HG03432 (cell line): ENCODE measurements around the gene LRRC4B.

Source experiments
- ATAC-seq: cut with Tn5 transposase; IDR thresholded peaks from one replicate; pipeline ENCODE4 v1.9.1; 2021; ENCODE audit warnings: mild to moderate bottlenecking, moderate library complexity; ENCODE audit not compliant: unreplicated experiment

The LRRC4B gene

DNA sequence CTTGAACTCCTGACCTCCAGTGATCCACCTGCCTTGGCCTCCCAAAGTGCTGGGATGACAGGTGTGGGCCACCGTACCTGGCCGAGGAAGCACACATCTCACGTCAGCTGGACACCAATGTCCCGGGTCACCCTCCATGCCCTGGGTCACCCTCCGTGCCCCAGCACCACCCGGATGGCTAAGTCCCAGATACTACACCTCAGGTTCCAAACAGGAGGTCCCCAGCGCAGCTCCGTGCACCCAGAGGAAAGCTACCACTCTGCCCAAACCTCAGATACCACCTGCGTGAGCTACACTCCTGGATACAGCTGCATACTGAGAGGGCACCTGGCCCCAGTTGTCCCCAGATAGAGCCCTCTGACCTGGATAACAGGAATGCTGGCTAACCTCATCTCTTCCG, 14.0 kb downstream of the LRRC4B start:
- no peak for ATAC-seq

DNA sequence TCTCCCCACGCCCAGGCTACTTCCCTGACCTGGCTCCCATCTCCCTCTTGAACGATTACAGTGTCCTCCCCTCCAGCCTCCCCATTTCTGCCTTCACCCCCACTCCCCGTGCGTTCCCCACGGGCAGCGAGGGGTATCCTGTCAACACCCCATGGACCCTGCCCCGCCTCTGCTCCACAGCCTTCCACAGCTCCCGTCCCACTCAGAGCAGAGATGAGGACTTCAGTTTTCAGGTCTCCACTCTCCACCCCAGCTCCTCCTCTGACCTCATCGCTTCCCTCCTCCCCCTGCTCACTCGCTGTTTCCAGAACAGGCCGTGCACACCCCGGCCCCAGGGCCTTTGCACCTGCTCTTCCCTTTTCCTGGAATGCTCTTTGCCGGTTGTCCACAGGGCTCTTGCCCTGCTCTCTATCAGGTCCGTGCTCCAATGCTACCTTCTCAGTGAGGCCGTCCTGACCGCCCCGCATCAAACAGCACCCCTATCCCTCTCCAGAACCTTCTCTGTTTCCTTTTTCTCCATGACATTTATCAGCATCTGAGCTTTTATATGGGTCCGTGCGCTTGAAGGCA, 15.0 kb downstream of the LRRC4B start:
- ATAC-seq = no peak

DNA sequence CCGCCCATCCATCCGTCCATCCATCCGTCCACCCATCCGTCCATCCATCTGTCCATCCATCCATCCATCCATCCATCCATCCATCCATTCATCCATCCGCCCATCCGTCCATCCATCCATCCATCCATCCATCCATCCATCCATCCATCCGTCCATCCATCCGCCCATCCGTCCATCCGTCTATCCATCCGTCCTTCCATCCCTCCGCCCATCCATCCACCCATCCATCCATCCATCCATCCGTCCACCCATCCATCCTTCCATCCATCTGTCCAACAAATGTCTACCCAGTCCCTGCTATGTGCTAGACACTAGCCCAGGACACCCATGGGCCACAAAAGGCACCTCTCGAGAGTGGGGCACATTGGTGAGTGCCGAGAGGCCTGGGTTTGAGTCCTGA, 15.7 kb downstream of the LRRC4B start:
- ATAC-seq = no peak

DNA sequence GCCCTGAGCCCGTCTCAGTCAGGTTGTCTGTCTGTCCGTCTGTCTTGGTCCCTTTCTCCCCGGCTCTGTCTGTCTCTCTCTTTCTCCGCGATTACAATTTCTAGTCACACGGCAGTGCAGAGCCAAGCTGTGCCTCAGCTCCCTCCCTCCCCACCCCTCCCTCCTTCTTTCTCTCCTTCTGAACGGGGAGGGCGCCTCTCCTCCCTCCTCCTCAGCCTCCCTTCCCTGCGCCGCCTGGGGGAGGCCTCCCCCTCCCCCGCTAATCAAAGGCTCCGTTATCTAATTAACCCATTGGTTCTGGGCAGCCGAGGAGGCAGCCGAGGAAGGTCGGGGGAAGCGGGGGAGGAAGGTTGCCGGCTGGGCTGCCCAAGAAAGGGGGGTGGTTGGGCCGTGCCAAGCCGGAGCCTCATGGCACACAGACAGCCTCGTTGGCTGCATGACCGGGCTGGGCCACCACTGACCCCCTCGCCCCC, 16.5 kb downstream of the LRRC4B start:
- ATAC-seq = no peak

DNA sequence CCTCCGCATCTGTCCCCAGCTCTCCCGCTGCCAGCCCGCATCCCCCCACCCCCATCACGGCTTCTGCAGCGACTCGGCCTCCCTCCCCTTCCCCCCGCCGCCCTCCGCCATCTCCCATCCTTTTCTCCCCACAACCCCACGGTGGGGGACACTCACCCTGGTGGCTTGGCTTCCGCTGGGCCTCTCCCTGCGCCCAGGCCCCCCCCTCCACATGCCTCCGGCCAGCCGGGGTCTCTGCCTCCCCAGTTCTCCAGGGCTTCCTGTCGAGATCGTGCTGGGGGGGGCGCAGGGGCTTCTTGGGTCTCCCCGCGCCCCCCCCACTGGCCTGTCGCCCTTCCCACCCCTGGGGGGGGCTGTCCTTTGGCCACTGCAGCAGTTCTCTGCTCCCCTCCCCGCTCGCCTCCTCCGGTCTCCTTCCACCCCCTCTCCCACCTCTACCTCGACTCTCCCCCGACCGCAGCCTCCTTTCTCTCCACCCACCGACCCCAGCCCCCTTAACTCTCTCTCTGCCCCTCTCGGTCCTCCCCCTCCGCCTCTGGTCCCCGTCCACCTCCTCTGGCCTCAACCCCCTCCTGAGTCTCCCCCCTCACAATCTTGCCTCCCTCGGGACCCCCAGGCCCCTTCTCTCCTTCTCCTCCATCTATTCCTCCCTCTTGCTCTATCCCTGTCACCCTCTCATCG, 17.1 kb downstream of the LRRC4B start:
- ATAC-seq = no peak

DNA sequence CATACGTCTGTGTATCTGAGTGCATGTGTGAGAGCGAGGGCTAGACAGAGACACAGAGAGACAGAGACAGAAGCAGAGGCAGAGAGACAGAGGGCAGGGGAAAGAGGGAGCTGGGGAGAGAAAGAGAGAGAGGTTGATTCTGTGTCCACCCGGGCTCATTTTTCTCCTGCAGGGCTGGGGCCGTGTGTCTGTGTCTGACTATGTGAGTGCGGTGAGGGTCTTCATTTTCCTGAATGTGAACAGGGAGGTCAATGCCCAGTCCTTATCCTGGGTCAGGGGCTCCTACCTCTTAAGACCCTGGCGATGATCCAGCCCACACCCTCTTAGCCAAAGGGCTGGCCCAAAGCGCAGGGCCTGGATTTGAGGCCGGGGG, 17.7 kb downstream of the LRRC4B start:
- ATAC-seq = no peak

DNA sequence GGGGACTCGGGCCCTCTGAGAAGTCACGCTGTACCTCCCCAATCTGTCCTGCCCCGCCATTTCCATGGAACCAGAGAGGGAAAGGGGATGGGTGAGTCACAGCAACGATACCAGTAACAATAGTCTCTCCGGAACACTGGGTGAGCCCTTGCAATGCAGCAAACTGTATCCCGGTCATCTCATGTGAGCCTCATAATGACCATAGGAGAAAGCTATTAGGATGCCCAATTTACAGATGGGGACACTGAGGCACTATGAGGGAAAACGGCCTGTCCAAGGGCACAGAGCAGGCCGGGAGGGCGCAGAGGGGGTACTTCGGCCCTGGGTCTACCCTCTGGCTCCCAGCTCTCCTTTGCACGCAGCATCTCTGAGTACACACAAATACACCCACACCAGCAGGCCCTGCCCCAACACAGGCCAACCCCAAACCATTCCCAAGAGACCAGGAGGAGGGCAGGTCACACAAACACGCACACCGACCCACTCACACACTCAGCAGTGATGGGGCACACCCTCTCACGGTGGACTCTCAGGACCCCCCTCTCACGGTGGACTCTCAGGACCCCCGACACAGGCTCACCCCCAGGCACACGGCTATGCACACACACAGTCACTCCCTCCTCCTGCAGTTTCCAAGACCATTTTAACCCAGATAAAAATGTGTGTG, 18.2 kb downstream of the LRRC4B start:
- ATAC-seq = no peak

DNA sequence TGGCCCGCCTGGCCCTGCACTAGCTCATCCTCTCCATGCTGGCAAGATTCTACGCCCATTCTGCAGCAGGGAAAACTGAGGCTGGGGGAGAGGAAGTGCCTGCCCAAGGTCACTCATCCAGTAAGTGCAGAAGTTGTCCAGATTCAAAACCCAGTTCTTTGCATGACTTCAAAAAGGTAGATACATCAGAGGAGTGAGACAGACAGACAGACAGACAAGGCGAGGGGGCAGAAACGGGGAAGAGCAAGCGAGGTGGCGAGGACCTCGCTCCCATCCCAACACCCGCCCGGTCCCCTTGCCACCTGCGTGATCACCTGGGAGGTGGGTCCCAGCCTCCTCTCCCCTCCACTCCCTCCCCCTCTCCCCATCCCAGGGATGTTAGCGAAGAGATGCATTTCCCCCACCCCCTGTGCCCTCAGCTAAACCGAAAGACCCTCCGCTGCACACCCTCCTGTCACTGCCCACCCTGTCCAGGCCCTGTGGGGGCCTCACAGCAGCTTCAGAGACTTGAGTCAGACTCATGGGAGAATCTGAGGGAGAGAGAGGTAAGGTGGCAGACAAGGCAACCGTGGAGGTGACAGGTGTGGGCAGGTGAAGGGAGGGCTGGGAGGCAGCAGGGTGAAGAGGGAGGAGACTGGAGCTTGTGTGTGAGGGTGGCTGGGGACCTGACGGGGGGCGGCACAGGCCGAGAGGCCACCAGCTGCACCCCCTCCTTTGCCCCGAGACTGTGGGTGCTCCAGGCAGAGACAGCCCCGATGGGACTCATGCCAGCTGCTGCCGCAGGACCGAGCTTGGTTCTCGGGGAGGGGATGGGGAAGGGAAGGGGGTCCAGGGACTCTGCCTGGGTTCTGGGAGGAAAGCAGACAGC, 18.9 kb downstream of the LRRC4B start:
- ATAC-seq = no peak

DNA sequence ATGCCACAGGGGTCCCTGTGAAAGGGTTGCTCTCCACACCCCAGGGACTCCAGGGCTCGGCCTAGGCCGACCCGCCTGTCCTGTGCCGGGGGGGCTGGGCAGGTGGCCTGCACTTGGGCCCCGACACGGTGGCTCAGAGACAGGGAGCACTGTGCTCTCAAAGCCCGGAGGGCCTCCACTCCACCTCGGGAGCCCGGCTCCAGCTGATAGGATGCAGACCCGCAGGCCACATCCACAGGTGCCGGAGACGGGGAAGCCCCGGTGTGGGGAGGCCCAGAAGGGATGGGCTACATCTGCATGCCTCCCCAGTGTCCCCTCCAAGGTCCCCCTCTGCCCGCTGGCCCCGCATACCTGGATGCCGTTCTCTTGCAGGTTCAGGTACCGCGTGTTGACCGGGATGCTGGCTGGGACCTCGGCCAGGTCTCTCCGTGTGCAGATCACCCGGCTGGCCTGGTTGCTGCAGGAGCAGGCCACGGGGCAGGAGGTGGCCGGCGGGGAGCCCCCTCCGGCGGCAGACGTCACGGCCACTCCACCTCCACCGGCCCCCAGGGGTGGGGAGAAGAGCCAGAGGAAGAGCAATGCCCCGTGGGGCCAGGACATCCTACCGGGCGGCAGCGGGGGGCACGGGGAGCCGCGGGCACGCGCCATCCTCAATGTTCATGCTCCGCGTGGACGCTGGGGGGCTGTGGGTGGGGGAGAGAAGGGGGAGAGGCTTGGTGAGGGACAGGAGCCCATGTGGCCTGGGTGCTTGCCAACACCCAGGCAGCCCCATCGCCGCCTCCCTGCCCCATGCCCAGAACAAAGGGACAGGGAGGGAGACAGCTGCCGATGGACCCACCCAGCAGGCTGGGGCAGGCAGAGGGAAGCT, 19.8 kb downstream of the LRRC4B start:
- no peak for ATAC-seq

DNA sequence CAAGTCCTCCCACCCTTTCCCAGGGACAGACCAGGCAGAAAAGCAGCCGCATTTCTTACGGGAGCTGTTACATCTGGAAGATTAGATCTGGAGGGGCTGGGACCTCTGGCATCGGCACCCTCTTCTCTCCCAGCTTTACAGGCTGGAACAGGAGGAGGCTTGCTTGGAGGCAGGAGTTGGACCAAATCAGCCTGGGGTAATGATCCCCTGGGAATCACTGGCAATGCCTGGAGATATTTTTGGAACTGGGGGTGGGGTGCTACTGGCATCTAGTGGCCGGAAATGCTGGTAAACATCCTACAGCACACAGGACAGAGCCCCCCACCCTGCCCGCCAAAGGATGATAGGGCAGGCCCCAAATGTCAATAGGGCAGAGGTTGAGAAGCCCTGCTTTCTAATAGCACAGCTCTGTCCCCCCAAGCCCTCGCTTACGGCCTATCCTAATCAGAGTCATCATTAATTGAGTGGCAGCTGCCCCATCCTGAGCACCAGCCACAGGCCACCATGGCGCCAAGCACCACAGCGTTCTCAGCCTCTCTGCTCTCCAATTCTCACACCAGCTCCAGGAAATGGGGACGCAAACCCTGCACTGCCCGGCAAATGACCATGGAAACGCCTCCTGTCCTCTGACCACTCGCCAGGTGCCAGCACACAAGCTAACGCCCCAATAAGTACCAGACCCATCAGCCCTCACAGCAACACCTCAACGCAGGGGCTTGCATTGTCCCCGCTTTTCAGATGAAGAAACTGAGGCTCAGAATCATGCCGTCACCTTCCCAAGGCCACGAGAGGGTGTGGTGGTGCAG, 20.6 kb downstream of the LRRC4B start:
- ATAC-seq = no peak

DNA sequence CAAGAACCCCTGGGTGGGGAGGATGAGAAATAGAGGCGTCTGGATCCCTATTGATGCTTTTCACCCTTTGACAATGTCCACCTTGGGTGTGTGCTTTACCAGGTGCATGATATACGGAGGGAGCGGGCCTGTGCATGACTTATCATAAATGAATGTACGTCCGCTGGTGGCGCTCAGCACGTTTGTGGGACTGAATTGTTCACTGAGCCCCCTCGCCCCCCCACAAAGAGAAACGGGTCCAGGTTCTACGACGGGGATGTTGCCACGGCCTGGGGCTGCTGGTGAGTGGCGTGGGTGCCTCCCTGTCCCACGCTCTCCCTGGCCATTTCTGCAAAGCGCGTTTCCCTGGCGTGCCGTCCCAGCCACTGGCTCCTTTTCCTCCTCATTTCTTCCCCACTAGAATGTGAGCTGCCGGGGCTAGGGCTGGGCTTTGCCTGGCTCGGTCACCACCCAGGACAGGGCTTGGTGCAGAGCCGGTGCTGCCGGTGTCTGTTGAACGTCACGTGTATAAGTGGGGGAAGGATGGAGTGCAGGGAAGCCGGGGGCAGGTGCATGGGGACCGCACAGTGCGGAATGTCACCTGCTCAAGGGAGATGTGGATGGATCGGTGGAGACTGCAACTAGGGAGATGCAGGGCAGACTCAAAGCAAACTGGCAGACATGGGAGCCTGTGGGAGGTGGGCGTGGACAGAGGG, 21.6 kb downstream of the LRRC4B start:
- no peak for ATAC-seq

DNA sequence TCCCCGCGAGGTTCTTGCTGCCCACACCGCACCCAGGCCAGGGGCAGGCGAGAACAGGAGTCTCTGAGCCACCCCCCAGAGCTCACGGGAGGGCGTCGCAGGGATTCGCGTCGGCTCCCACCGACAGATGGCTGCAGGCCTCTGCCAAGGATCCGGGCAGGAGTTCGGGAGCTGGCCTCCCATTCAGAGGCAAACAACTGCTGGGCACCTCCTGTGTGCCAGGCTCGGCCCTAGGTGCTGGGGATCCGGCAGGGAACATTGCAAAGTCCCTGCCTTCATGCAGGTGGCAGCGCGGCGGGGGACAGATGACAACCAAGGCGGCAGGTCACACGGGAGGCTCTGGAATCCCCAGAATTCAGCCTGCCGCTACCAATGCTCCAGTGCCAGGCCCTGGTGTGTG, 25.3 kb downstream of the LRRC4B start:
- no peak for ATAC-seq

DNA sequence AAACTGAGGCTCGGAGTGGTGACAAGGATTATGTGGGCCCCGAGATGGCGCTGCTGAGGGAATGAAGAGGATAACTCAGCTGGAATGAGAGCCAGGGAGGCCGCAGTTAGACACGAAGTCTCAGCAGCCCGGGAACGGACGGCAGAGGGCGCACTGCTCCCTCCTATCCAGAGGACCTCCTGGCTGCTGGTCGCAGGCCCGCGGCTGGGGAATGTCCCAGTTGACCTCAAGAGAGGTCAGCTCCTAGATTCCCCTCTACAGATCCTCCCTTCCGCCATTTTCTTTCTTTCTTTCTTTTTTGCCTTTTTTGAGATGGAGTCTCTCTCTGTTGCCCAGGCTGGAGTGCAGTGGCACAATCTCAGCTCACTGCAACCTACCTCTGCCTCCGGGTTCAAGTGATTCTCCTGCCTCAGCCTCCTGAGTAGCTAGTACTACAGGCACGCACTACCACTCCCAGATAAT, 30.4 kb downstream of the LRRC4B start:
- no peak for ATAC-seq

DNA sequence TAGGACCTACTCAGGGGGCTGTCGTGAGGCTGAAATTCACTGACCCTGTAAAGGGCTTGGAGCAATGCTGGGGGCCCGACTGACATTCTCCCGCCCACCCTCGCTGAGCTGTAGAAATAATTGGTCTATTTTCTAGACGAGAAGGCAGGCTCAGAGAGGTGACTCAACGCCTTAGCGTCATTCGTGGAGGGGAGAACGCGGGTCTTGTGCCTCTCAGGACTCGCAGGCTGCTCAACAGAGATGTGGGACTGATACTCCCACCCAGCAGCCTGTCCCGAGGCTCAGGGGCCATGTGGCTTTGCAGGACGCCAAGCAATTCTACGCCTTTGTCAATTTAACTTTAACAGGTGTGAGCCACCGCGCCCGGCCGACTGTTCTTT, 30.9 kb downstream of the LRRC4B start:
- ATAC-seq = no peak

DNA sequence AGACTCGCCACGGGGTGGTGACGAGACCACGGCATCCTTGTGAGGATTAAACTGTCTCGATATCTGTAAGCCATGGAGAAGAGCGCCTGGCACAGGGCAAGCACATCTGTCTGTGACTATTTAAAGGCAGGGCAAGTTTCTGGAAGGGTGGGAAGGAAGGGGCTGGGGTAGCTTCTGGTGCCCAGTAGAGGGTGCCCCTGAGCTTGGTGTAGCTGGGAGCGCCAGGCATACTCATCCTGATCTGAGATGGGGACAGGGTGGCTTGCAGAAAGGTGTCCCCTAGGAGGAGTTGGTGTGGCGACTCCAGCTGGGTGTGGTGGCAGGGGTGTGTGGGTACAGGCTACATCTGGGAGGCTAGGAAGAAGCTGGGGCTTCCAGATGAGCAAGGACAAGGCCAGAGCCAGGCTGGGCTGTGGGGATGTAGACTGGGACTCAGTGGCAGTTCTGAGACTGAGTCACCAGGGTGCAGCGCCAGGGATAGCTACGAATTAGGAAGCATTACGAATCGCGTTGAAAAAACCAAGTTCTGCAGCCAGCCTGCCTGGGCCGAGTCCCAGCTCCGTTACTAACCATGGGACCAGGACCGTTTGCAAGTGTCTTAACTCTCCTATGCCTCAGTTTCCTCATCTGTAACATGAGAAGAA, 31.5 kb downstream of the LRRC4B start:
- ATAC-seq = no peak

DNA sequence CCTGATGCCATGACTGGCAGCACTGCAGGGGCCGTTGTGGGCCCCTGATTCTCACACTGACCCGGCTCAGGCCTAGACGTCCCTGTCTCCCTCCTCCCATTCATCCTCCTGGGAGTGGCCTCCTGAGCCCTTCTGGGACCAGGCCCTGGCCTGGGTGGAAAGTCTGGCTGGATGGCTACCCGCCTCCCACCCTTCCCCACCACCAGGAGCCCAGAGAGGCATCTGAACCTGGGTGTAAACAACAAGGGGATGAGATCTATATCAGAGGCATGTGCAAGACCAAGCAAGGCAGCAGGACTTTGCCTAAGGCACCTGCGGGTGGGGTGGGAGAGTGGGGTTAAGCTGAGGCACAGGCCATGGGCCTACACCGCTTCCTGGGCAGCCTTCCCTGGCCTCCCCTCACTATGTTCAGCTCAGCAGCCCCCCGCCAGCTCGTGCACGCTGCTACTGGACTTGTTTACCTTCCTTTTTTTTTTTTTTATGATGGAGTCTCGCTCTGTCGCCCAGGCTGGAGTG, 32.5 kb downstream of the LRRC4B start:
- ATAC-seq = no peak

DNA sequence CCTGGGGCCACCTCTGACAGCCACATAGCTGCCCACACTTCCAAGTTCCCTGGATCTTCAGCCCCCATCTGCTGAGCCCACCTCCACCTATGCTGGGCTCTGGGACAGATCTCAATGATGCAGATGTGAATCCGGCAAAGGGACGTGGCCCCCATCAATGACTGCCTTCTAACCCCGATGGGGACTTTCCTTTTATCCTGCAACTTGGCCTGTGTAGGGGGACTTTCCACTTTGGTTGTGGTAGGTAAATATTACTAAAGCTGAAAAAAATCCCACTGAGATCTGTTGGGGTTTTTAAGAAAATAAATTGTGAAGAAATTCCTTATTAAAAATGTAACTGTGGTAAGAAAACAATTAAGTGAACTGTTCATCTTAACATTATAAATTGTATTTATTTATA, 33.8 kb downstream of the LRRC4B start:
- no peak for ATAC-seq

DNA sequence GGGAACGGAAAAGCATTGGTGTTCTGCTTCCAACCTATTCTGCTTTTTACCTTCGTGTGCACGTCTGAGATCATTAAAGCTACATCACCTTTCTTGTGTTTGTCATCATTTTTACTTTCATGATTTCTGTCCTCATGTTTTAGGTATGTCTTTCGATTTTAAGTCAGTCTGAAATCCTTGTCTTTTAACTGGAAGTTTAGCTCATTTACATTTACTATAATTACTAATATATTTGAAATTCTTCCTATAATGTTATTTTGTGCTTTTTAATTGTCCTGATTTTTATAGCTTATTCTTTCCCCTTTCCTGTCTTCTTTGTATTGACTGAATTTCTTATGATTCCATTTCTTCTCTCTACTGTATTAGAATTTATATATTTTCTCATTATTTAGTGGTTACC, 35.3 kb downstream of the LRRC4B start:
- ATAC-seq = no peak
